T-cell (primary cell): ENCODE data around the gene ERAP2. TPM values are rescaled to one million over a fixed set of nuclear protein-coding genes. Genes with fewer than 3 reads are reported as not detected.

ENCODE experiments used
- ATAC-seq, 4 experiments: fragments of 200-7000 bp in 3 of 4; fragments of 150-1000 bp in 1 of 4; cut with Tn5 transposase; replicated peaks in 1 of 4; 1 replicate in 3 of 4; 2 replicates in 1 of 4; pipeline ENCODE4 v1.10.0; 2021; ENCODE audit warnings: moderate library complexity in 3 of 4, mild to moderate bottlenecking in 2 of 4, moderate number of reproducible peaks in 1 of 4
- CTCF ChIA-PET, 2 donors: fragments of 300-600 bp; sonication (Branson Sonifier 250); formaldehyde crosslinking; loops; one replicate each; lab custom pipeline; 2022; ENCODE audit warnings: antibody characterized with exemption in 2 of 2; lab: Charles Lee
- POLR2A ChIA-PET, 2 donors: fragments of 300-600 bp; sonication (Branson Sonifier 250); formaldehyde crosslinking; loops; one replicate each; lab custom pipeline; 2022; ENCODE audit warnings: antibody characterized with exemption in 2 of 2; lab: Charles Lee
- DNase-seq, 35 experiments: peaks; one replicate each; pipeline versions ENCODE4 v3.0.0 to v3.0.0-alpha.2; 2013 to 2023
- H3K27ac ChIP-seq: one replicate; pipeline ENCODE4 v1.5.1; 2013; ENCODE audit warnings: low read length
- H3K27me3 ChIP-seq, 2 experiments: replicated peaks in 1 of 2; 1 replicate in 1 of 2; 2 replicates in 1 of 2; pipeline versions ENCODE4 v1.6.1 to v1.7.0; 2013; ENCODE audit warnings: low read length in 1 of 2, mixed read lengths in 1 of 2; ENCODE audit not compliant: control insufficient read depth in 2 of 2, insufficient read depth in 2 of 2; ENCODE audit errors: extremely low read depth in 1 of 2
- H3K36me3 ChIP-seq, 2 donors: 1 replicate in 1 of 2; 2 replicates in 1 of 2; pipeline versions ENCODE4 v1.6.1 to v1.7.0; 2013; ENCODE audit warnings: low read length in 1 of 2; ENCODE audit not compliant: control insufficient read depth in 2 of 2, insufficient read depth in 1 of 2; ENCODE audit errors: extremely low read depth in 1 of 2
- H3K4me1 ChIP-seq, 2 experiments: 1 replicate in 1 of 2; 2 replicates in 1 of 2; pipeline versions ENCODE4 v1.6.1 to v1.7.0; 2013; ENCODE audit warnings: low read length in 2 of 2, mixed read lengths in 1 of 2; ENCODE audit not compliant: insufficient read depth in 2 of 2, control insufficient read depth in 1 of 2; ENCODE audit errors: extremely low read depth in 1 of 2
- H3K4me3 ChIP-seq, 2 donors: 1 replicate in 1 of 2; 2 replicates in 1 of 2; pipeline versions ENCODE4 v1.5.1 to v1.7.0; 2013; ENCODE audit warnings: mild to moderate bottlenecking in 2 of 2, low read length in 1 of 2, moderate library complexity in 1 of 2; ENCODE audit not compliant: control insufficient read depth in 1 of 2; ENCODE audit errors: extremely low read depth in 1 of 2
- H3K9me3 ChIP-seq: 2 replicates; pipeline ENCODE4 v1.7.0; 2013
- H3K27ac Mint-ChIP-seq, 2 donors: one replicate each; pipeline ENCODE4 v1.8.0; 2020 to 2021; ENCODE audit warnings: mild to moderate bottlenecking in 2 of 2, mixed read lengths in 2 of 2
- H3K27me3 Mint-ChIP-seq, 2 donors: one replicate each; pipeline ENCODE4 v1.8.0; 2021 to 2022; ENCODE audit warnings: mixed read lengths in 2 of 2
- H3K36me3 Mint-ChIP-seq: one replicate; pipeline ENCODE4 v1.8.0; 2021; ENCODE audit warnings: mixed read lengths
- H3K4me1 Mint-ChIP-seq, 3 donors: one replicate each; pipeline ENCODE4 v1.8.0; 2020 to 2022; ENCODE audit warnings: mixed read lengths in 3 of 3, mild to moderate bottlenecking in 1 of 3
- H3K4me3 Mint-ChIP-seq, 3 donors: one replicate each; pipeline ENCODE4 v1.8.0; 2020 to 2022; ENCODE audit warnings: mild to moderate bottlenecking in 3 of 3, mixed read lengths in 3 of 3, moderate library complexity in 3 of 3
- H3K9me3 Mint-ChIP-seq, 3 donors: one replicate each; pipeline ENCODE4 v1.8.0; 2020 to 2022; ENCODE audit warnings: mixed read lengths in 3 of 3
- WGBS: methylation state at CpG from one replicate; pipeline ENCODE4 v1.1.5; 2013; ENCODE audit warnings: missing lambda C conversion rate; ENCODE audit not compliant: insufficient coverage; 5-methylcytosine and 5-hydroxymethylcytosine counted together
- total RNA-seq, 35 experiments: library from RNA in 6 of 35; stranded (reverse) in 6 of 35; fragments of 120-200 nt in 1 of 35; gene quantifications; one replicate each; pipeline versions ENCODE4 v1.2.1 to v1.2.4 and lab custom pipeline; 2013 to 2026

ERAP2 gene
- total RNA-seq, 5 donors from 2014 or later (not counting 1 experiment from before 2014, with no cell fraction given) = 40.4 to 162 (median 71.6) TPM

DNA sequence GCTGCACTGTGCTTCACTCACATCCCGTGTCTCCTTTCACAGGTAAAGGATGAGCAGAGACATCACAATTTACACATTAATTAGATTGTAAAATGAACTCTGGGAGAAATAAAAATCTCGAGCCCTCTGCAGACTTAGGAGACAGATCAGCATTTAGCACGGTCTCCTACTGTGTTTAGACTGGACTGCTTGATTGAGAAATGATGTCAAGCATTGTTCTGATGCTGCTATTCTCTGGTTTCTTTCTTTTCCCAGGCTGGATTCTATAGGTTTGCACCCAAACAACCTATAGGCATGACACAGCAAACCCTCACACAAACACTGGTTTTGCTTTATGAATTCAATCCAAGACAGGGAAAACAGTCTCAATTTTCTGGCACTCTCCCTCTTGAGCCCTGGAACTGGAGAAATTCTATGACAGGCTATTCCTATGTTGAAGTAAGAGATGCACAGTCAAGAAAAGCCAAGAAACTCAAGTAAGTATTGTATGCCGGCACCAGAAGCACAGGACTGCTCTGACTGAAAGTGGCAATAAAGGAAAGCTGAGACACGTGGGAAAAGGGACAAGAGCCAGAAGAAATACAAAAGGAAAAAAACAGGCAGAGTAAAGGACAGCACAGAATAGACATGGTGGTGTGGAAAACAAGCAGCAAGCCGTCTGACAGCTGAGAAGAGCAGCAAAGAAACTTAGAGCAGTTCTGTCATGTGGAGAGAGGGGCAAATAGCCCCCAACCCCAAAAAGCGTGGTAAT lies 24.8 kb upstream of the ERAP2 start:
- Histone ChIP-seq H3K9me3 (no peaks in the 10 kb centered on the region), H3K4me1 (no peaks in the 10 kb centered on the region), H3K4me3 (no peak overlapping the region), H3K27me3 (no peaks in the 10 kb centered on the region), H3K27ac (no peak overlapping the region), H3K36me3 (no peaks in the 10 kb centered on the region)
- CTCF ChIA-PET = no interaction called here
- ATAC-seq = no peak
- no peak overlapping the region for H3K4me3 Mint-ChIP-seq
- POLR2A ChIA-PET = no interaction called here
- H3K4me1 Mint-ChIP-seq = no peaks in the 10 kb centered on the region
- DNase-seq = no peak
- peaks cover 4% of the 10 kb centered on the region for H3K36me3 Mint-ChIP-seq
- H3K27ac Mint-ChIP-seq = no peak overlapping the region
- H3K27me3 Mint-ChIP-seq = no peaks in the 10 kb centered on the region
- WGBS = 89% methylated on average over 2 of the region's 7 CpGs
- peaks cover 0 to 6% (median 3%) of the 10 kb centered on the region in 3 donors for H3K9me3 Mint-ChIP-seq

DNA sequence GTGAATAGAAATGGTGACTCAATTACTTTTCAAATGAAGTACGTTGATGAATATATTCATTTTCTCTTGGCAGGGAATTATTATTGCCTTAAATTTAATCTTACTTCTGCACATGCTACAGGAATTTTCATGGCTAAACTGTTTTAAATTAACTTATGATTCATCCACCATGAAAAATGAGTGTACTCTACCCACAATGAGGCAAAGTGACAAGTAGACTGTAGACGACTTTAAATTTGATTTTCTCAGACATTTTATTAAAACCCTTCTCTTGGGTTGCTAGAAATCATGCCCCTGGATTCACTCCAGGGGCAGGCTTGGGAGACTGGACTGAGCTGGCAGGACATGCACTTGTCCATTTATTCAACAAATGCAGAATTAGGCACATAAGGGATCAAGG lies 23.5 kb upstream of the ERAP2 start:
- Mint-ChIP-seq H3K27ac (no peak overlapping the region), H3K36me3 (peaks cover 4% of the 10 kb centered on the region), H3K4me3 (no peak overlapping the region), H3K27me3 (no peaks in the 10 kb centered on the region), H3K4me1 (no peaks in the 10 kb centered on the region), H3K9me3 (peaks cover 0 to 6% (median 3%) of the 10 kb centered on the region in 3 donors)
- H3K27ac ChIP-seq = no peak overlapping the region
- no peaks in the 10 kb centered on the region for H3K36me3 ChIP-seq
- CTCF ChIA-PET = no interaction called here
- no peak overlapping the region for H3K4me3 ChIP-seq
- POLR2A ChIA-PET = no interaction called here
- DNase-seq (no peak), ATAC-seq (no peak)
- H3K9me3 ChIP-seq = no peaks in the 10 kb centered on the region
- no peaks in the 10 kb centered on the region for H3K27me3 ChIP-seq
- H3K4me1 ChIP-seq = no peaks in the 10 kb centered on the region
- WGBS = no CpG with 5 or more reads among the region's 2 CpGs

DNA sequence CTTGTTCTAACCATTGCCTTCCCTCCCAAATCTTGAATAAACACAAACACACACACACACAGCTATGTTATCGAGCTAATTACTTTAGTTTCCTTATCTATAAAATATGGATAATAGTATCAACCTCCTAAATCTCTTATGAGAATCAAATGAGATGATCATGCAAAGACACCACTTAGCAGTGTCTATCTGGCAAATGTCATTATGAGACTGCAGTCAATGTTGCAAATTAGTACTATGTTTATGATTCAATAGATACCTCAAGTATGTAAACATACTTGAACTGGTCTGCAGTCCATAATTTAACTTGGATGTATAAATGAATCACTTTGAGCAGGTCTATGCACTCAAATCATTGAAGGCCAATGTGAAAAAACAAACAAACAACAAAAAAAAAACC lies 22.2 kb upstream of the ERAP2 start:
- Mint-ChIP-seq H3K4me1 (no peaks in the 10 kb centered on the region), H3K27me3 (no peaks in the 10 kb centered on the region), H3K4me3 (no peak overlapping the region), H3K36me3 (peaks cover 4% of the 10 kb centered on the region), H3K9me3 (peaks cover 0 to 6% (median 3%) of the 10 kb centered on the region in 3 donors), H3K27ac (no peak overlapping the region)
- ATAC-seq (no peak), DNase-seq (no peak)
- Histone ChIP-seq H3K4me3 (no peak overlapping the region), H3K27me3 (no peaks in the 10 kb centered on the region), H3K36me3 (no peaks in the 10 kb centered on the region), H3K4me1 (no peaks in the 10 kb centered on the region), H3K9me3 (no peaks in the 10 kb centered on the region), H3K27ac (no peak overlapping the region)
- POLR2A ChIA-PET = no interaction called here
- WGBS = no CpG with 5 or more reads among the region's 1 CpG
- CTCF ChIA-PET = interaction anchor here in 1 of 2 donors (1.0 kb wide), 1 partner anchor 20 kb away, joined by 3 read pairs; no protein-coding TSS in a partner anchor

DNA sequence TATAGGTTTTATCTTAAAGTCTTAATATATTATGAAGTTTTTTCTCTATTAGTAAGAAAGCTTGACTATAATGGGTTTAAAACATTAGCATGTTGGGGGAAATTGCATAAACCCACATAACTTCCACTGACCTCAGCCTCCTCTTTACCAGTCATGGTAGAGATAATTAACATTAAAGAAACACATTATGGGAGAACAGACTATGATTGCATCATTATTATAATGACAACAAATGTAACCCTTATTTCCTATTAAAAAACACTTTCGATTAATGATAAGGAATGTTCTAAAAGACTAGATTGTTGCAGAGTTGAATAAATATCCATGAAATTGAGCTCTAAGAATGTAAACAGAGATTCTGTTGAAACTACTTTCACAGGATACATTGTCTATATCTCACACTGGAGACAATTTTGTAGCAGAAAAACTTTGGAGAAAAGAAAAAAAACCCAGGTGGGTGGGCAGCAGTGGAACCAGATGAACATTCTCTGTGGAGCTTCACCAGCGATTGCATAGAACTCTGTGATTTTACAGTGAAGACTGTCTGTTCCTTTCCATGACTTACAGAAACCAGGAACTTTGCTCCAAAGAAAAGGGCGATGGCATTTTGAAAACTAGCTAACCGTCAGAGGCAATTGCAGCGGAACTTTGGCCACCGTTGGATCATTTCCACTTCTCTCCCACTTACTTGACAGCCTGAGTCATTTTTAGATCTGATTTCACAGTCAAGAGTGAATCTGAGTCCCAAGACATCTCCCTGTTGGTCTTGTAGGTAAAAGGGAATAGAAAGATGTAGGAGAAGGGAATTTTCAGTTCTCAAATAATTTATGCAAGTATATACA lies 21.0 kb upstream of the ERAP2 start:
- DNase-seq (no peak), ATAC-seq (no peak)
- H3K4me3 Mint-ChIP-seq = no peak overlapping the region
- H3K27me3 Mint-ChIP-seq = no peaks in the 10 kb centered on the region
- no peaks in the 10 kb centered on the region for H3K9me3 ChIP-seq
- H3K27ac ChIP-seq = no peak overlapping the region
- no peaks in the 10 kb centered on the region for H3K4me1 Mint-ChIP-seq
- ChIA-PET CTCF (interaction anchor here in 1 of 2 donors (0.6 to 1.9 kb wide), 3 partner anchors 10 to 38 kb away, joined by 3 to 5 read pairs (median 3); no protein-coding TSS in a partner anchor), POLR2A (interaction anchor here in 1 of 2 donors (0.6 kb wide), 1 partner anchor 60 kb away, joined by 3 read pairs; no protein-coding TSS in a partner anchor)
- no peaks in the 10 kb centered on the region for H3K27me3 ChIP-seq
- H3K36me3 Mint-ChIP-seq = no peaks in the 10 kb centered on the region
- no peak overlapping the region for H3K27ac Mint-ChIP-seq
- no peak overlapping the region for H3K4me3 ChIP-seq
- WGBS = 80% methylated on average over 3 of the region's 6 CpGs
- H3K36me3 ChIP-seq = no peaks in the 10 kb centered on the region
- no peaks in the 10 kb centered on the region for H3K9me3 Mint-ChIP-seq
- no peaks in the 10 kb centered on the region for H3K4me1 ChIP-seq

DNA sequence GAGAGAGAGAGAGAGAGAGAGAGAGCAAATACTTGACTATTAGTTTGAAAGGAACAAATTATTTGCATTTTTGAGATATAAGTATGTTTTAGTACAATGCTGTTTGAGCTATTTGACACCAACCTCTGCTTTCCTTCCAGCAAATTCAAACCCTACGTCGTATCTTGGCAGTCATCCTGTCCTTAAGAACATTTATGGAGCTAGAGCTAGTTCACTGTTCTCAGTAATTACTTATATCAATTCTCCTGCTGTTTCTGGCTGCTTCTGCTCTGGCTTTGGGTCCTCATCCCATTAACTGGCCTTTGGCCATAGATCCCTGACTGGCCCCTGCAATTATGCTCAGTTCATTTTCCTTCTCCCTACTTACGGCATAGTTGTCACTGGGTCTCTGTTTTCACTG lies 19.9 kb upstream of the ERAP2 start:
- POLR2A ChIA-PET = interaction anchor here in 1 of 2 donors (0.6 kb wide), 1 partner anchor 146 kb away, joined by 3 read pairs; no protein-coding TSS in a partner anchor
- H3K4me3 ChIP-seq = no peak overlapping the region

DNA sequence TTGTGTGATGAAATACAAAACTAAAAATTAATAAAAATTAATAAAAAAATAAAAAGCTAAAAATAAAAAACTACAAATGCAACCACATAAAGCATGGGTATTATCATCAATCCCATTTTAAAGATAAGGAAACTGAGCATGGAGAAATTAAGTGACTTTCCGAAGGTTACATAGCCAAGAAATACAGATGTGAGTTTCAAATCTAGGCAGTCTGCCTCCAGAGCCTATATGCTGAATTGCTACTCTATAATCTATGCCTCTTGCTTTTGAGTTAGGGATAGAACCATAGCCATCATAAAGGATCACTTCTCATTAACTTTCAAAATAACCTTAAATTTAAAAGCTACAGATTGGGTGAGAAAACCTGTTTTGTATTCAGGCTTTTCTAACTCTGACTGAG lies 18.8 kb upstream of the ERAP2 start:
- no peaks in the 10 kb centered on the region for H3K27me3 ChIP-seq
- CTCF ChIA-PET = interaction anchor here (0.7 to 2.2 kb wide), 4 partner anchors 9 to 803 kb away, joined by 3 to 11 read pairs (median 4); no protein-coding TSS in a partner anchor
- H3K4me1 ChIP-seq = no peaks in the 10 kb centered on the region
- H3K4me3 ChIP-seq = no peak overlapping the region
- POLR2A ChIA-PET = no interaction called here
- H3K9me3 ChIP-seq = no peaks in the 10 kb centered on the region
- ATAC-seq (no peak), DNase-seq (no peak)
- H3K36me3 ChIP-seq = no peaks in the 10 kb centered on the region
- H3K27me3 Mint-ChIP-seq = no peaks in the 10 kb centered on the region
- no peaks in the 10 kb centered on the region for H3K36me3 Mint-ChIP-seq
- H3K4me1 Mint-ChIP-seq = peaks cover 0 to 5% (median 0%) of the 10 kb centered on the region in 3 donors
- no peak overlapping the region for H3K27ac ChIP-seq
- H3K4me3 Mint-ChIP-seq = no peak overlapping the region
- WGBS = no CpG with 5 or more reads among the region's 1 CpG
- H3K27ac Mint-ChIP-seq = no peak overlapping the region
- H3K9me3 Mint-ChIP-seq = no peaks in the 10 kb centered on the region

More for the DNA sequence above, 19.9 kb upstream of the ERAP2 start:
- no peak overlapping the region for H3K27ac Mint-ChIP-seq
- CTCF ChIA-PET = interaction anchor here in 1 of 2 donors (1.9 to 2.2 kb wide), 2 partner anchors 9 to 13 kb away, joined by 5 to 11 read pairs; no protein-coding TSS in a partner anchor
- H3K4me1 ChIP-seq = no peaks in the 10 kb centered on the region
- no peak overlapping the region for H3K27ac ChIP-seq
- H3K36me3 ChIP-seq = no peaks in the 10 kb centered on the region
- H3K4me1 Mint-ChIP-seq = peaks cover 0 to 5% (median 0%) of the 10 kb centered on the region in 3 donors
- H3K9me3 Mint-ChIP-seq = no peaks in the 10 kb centered on the region
- no peak for DNase-seq
- H3K4me3 Mint-ChIP-seq = no peak overlapping the region
- ATAC-seq = no peak
- H3K9me3 ChIP-seq = no peaks in the 10 kb centered on the region
- WGBS = 93% methylated on average over 3 of the region's 3 CpGs
- no peaks in the 10 kb centered on the region for H3K36me3 Mint-ChIP-seq
- no peaks in the 10 kb centered on the region for H3K27me3 Mint-ChIP-seq
- H3K27me3 ChIP-seq = no peaks in the 10 kb centered on the region
